ENCODE results near the gene SLC6A8.

SLC6A8 gene

GRCh38 chrX:153668423-153669173 is 19.1 kb upstream of the SLC6A8 start:
- no peaks in the 10 kb centered on the region for H3K36me3 ChIP-seq (ENCODE audit: insufficient read depth, low read length)
- H3K9me2 ChIP-seq (replicated peaks; ENCODE audit: low read depth, low read length) = no peaks in the 10 kb centered on the region
- H3F3A ChIP-seq (ENCODE audit: low read depth) = no peaks in the 10 kb centered on the region
- no peaks in the 10 kb centered on the region for H3K79me2 ChIP-seq (ENCODE audit: insufficient read depth, low read length)
- H3K9ac ChIP-seq (ENCODE audit: low read depth, low read length, poor library complexity, severe bottlenecking) = no peak overlapping the region
- TF ChIP-seq CTCF (conservative IDR thresholded peaks at IDR 0.05; ENCODE audit: low read length) = no peak
- no peak for TF ChIP-seq EZH2phosphoT487 (IDR thresholded peaks at IDR 0.05; ENCODE audit: borderline replicate concordance)
- H3K27me3 ChIP-seq (ENCODE audit: insufficient read depth, low read length, poor library complexity, severe bottlenecking) = no peaks in the 10 kb centered on the region
- H4K20me1 ChIP-seq (ENCODE audit: insufficient read depth, low read length, poor library complexity, severe bottlenecking) = no peaks in the 10 kb centered on the region
- no peaks in the 10 kb centered on the region for H3K9me3 ChIP-seq (ENCODE audit: insufficient read depth, low read depth, low read length)
- no peaks in the 10 kb centered on the region for H3K4me1 ChIP-seq (ENCODE audit: insufficient read depth, low read length, poor library complexity, severe bottlenecking)
- no peak overlapping the region for H3K4me3 ChIP-seq (ENCODE audit: low read length, poor library complexity, severe bottlenecking)
- H3K4me2 ChIP-seq (ENCODE audit: low read depth, low read length, poor library complexity, severe bottlenecking) = no peak overlapping the region
- no peak overlapping the region; the same call in 1 of the 2 replicates for H2AFZ ChIP-seq (ENCODE audit: low read length)

GRCh38 chrX:153669174-153669890 is 18.4 kb upstream of the SLC6A8 start:
- H3K9me2 ChIP-seq (replicated peaks; ENCODE audit: low read depth, low read length) = no peaks in the 10 kb centered on the region
- H3K36me3 ChIP-seq (ENCODE audit: insufficient read depth, low read length) = no peaks in the 10 kb centered on the region
- H3K27me3 ChIP-seq (ENCODE audit: insufficient read depth, low read length, poor library complexity, severe bottlenecking) = no peaks in the 10 kb centered on the region
- no peaks in the 10 kb centered on the region for H4K20me1 ChIP-seq (ENCODE audit: insufficient read depth, low read length, poor library complexity, severe bottlenecking)
- TF ChIP-seq EZH2phosphoT487 (IDR thresholded peaks at IDR 0.05; ENCODE audit: borderline replicate concordance) (no peak), CTCF (conservative IDR thresholded peaks at IDR 0.05; ENCODE audit: low read length) (peak; percentile 76)
- no peaks in the 10 kb centered on the region for H3K9me3 ChIP-seq (ENCODE audit: insufficient read depth, low read depth, low read length)
- no peaks in the 10 kb centered on the region for H3K79me2 ChIP-seq (ENCODE audit: insufficient read depth, low read length)
- no peaks in the 10 kb centered on the region for H3K4me1 ChIP-seq (ENCODE audit: insufficient read depth, low read length, poor library complexity, severe bottlenecking)
- no peak overlapping the region for H3K4me3 ChIP-seq (ENCODE audit: low read length, poor library complexity, severe bottlenecking)
- no peaks in the 10 kb centered on the region for H3F3A ChIP-seq (ENCODE audit: low read depth)
- H3K4me2 ChIP-seq (ENCODE audit: low read depth, low read length, poor library complexity, severe bottlenecking) = no peak overlapping the region
- H2AFZ ChIP-seq (ENCODE audit: low read length) = peak overlapping the region; percentile 64; the same call in 1 of the 2 replicates
- no peak overlapping the region for H3K9ac ChIP-seq (ENCODE audit: low read depth, low read length, poor library complexity, severe bottlenecking)

- Histone ChIP-seq H3K27me3 (ENCODE audit: insufficient read depth, low read length, poor library complexity, severe bottlenecking) (no peaks in the 10 kb centered on the region), H3K9me3 (ENCODE audit: insufficient read depth, low read depth, low read length) (no peaks in the 10 kb centered on the region), H4K20me1 (ENCODE audit: insufficient read depth, low read length, poor library complexity, severe bottlenecking) (no peaks in the 10 kb centered on the region), H3K9ac (ENCODE audit: low read depth, low read length, poor library complexity, severe bottlenecking) (no peak overlapping the region), H3F3A (ENCODE audit: low read depth) (no peaks in the 10 kb centered on the region), H3K79me2 (ENCODE audit: insufficient read depth, low read length) (no peaks in the 10 kb centered on the region), H3K4me2 (ENCODE audit: low read depth, low read length, poor library complexity, severe bottlenecking) (no peak overlapping the region), H3K36me3 (ENCODE audit: insufficient read depth, low read length) (no peaks in the 10 kb centered on the region), H2AFZ (ENCODE audit: low read length) (no peak overlapping the region), H3K9me2 (replicated peaks; ENCODE audit: low read depth, low read length) (no peaks in the 10 kb centered on the region), H3K4me3 (ENCODE audit: low read length, poor library complexity, severe bottlenecking) (no peak overlapping the region), H3K4me1 (ENCODE audit: insufficient read depth, low read length, poor library complexity, severe bottlenecking) (no peaks in the 10 kb centered on the region)
- TF ChIP-seq EZH2phosphoT487 (IDR thresholded peaks at IDR 0.05; ENCODE audit: borderline replicate concordance) = no peak
- TF ChIP-seq CTCF (conservative IDR thresholded peaks at IDR 0.05; ENCODE audit: low read length) = no peak
Measured at GRCh38 chrX:153669901-153670731, 17.6 kb upstream of the SLC6A8 start.

Data from Loucy (cell line).